ENCODE results near the gene ELOVL1.

Gene ELOVL1

GRCh38 chr1:43344267-43344850 lies 23.5 kb downstream of the ELOVL1 start:
- Histone ChIP-seq H3K36me3 (ENCODE audit: insufficient read depth) (no peaks in the 10 kb centered on the region), H3K4me1 (ENCODE audit: low read depth, poor library complexity, severe bottlenecking) (no peaks in the 10 kb centered on the region), H3K27me3 (ENCODE audit: insufficient read depth, low read depth) (no peaks in the 10 kb centered on the region), H3K4me2 (no peak overlapping the region), H3K79me2 (ENCODE audit: insufficient read depth, low read depth) (no peaks in the 10 kb centered on the region), H4K20me1 (ENCODE audit: insufficient read depth) (no peaks in the 10 kb centered on the region), H3K4me3 (IDR thresholded peaks at IDR 0.05; ENCODE audit: insufficient read depth, low read depth, low read length) (no peak overlapping the region), H3K9ac (no peak overlapping the region), H3K27ac (no peak overlapping the region), H2AFZ (ENCODE audit: low read depth) (no peak overlapping the region)
- TF ChIP-seq CTCF (conservative IDR thresholded peaks at IDR 0.05; ENCODE audit: low read depth, low read length), result no peak

GRCh38 chr1:43340559-43340958 lies 27.3 kb downstream of the ELOVL1 start:
- Histone ChIP-seq H3K9ac (no peak overlapping the region), H4K20me1 (ENCODE audit: insufficient read depth) (no peaks in the 10 kb centered on the region), H3K4me3 (IDR thresholded peaks at IDR 0.05; ENCODE audit: insufficient read depth, low read depth, low read length) (no peak overlapping the region), H3K36me3 (ENCODE audit: insufficient read depth) (no peaks in the 10 kb centered on the region), H3K4me1 (ENCODE audit: low read depth, poor library complexity, severe bottlenecking) (no peaks in the 10 kb centered on the region), H3K4me2 (no peak overlapping the region), H3K27ac (no peak overlapping the region), H3K27me3 (ENCODE audit: insufficient read depth, low read depth) (no peaks in the 10 kb centered on the region), H2AFZ (ENCODE audit: low read depth) (no peak overlapping the region), H3K79me2 (ENCODE audit: insufficient read depth, low read depth) (no peaks in the 10 kb centered on the region)
- TF ChIP-seq CTCF (conservative IDR thresholded peaks at IDR 0.05; ENCODE audit: low read depth, low read length), result no peak

- H3K4me3 ChIP-seq (IDR thresholded peaks at IDR 0.05; ENCODE audit: insufficient read depth, low read depth, low read length), result no peak overlapping the region
- no peaks in the 10 kb centered on the region for H3K79me2 ChIP-seq (ENCODE audit: insufficient read depth, low read depth)
- TF ChIP-seq CTCF (conservative IDR thresholded peaks at IDR 0.05; ENCODE audit: low read depth, low read length), result no peak
- H2AFZ ChIP-seq (ENCODE audit: low read depth), result no peak overlapping the region
- no peaks in the 10 kb centered on the region for H3K4me1 ChIP-seq (ENCODE audit: low read depth, poor library complexity, severe bottlenecking)
- no peak overlapping the region for H3K27ac ChIP-seq
- no peak overlapping the region for H3K9ac ChIP-seq
- no peaks in the 10 kb centered on the region for H3K27me3 ChIP-seq (ENCODE audit: insufficient read depth, low read depth)
- H4K20me1 ChIP-seq (ENCODE audit: insufficient read depth), result no peaks in the 10 kb centered on the region
- H3K4me2 ChIP-seq, result no peak overlapping the region
- H3K36me3 ChIP-seq (ENCODE audit: insufficient read depth), result no peaks in the 10 kb centered on the region
These were observed 28.1 kb downstream of the ELOVL1 start for GRCh38 chr1:43339584-43340232.

- no peak for TF ChIP-seq CTCF (conservative IDR thresholded peaks at IDR 0.05; ENCODE audit: low read depth, low read length)
- H3K9ac ChIP-seq, result no peak overlapping the region
- no peaks in the 10 kb centered on the region for H3K27me3 ChIP-seq (ENCODE audit: insufficient read depth, low read depth)
- no peaks in the 10 kb centered on the region for H4K20me1 ChIP-seq (ENCODE audit: insufficient read depth)
- H3K27ac ChIP-seq, result no peak overlapping the region
- H3K4me1 ChIP-seq (ENCODE audit: low read depth, poor library complexity, severe bottlenecking), result no peaks in the 10 kb centered on the region
- H3K36me3 ChIP-seq (ENCODE audit: insufficient read depth), result no peaks in the 10 kb centered on the region
- H3K4me2 ChIP-seq, result no peak overlapping the region
- no peak overlapping the region for H3K4me3 ChIP-seq (IDR thresholded peaks at IDR 0.05; ENCODE audit: insufficient read depth, low read depth, low read length)
- no peak overlapping the region for H2AFZ ChIP-seq (ENCODE audit: low read depth)
- H3K79me2 ChIP-seq (ENCODE audit: insufficient read depth, low read depth), result no peaks in the 10 kb centered on the region
These were observed 29.8 kb downstream of the ELOVL1 start for GRCh38 chr1:43338001-43338400.

Data from KMS-11 (cell line).